DOHH2 (cell line): ENCODE data around the gene HADHA.
"Not testable (repeated sequence)": the region's sequence is repeated elsewhere in the genome, so short reads cannot be mapped to it uniquely, and the experiment has no call there.

Source experiments
- H3F3A ChIP-seq: fragments of 200-600 bp; sonication (generic), shearing (Covaris generic); 2 replicates; pipeline ENCODE4 v1.6.0; 2016; ENCODE audit warnings: antibody characterized with exemption, mild to moderate bottlenecking; ENCODE audit not compliant: control insufficient read depth, insufficient read depth
- H3K27ac ChIP-seq: fragments of 200-600 bp; sonication (generic); 2 replicates; pipeline ENCODE4 v1.5.1; 2014; ENCODE audit warnings: low read depth, mild to moderate bottlenecking, low read length, moderate library complexity
- H3K27me3 ChIP-seq: fragments of 200-600 bp; sonication (generic); 2 replicates; pipeline ENCODE4 v1.6.1; 2014; ENCODE audit warnings: mild to moderate bottlenecking, low read length, mixed read lengths; ENCODE audit not compliant: control insufficient read depth
- H3K36me3 ChIP-seq: fragments of 200-600 bp; sonication (generic); 2 replicates; pipeline ENCODE4 v1.6.1; 2014; ENCODE audit warnings: mild to moderate bottlenecking, low read length, moderate library complexity, mixed read lengths; ENCODE audit not compliant: control insufficient read depth
- H3K4me1 ChIP-seq: fragments of 200-600 bp; sonication (generic); 2 replicates; pipeline ENCODE4 v1.6.1; 2014; ENCODE audit warnings: mild to moderate bottlenecking, low read length, mixed read lengths; ENCODE audit not compliant: control insufficient read depth
- H3K4me2 ChIP-seq: fragments of 200-600 bp; sonication (generic); 2 replicates; pipeline ENCODE4 v1.6.0; 2014; ENCODE audit warnings: mild to moderate bottlenecking, low read length, moderate library complexity
- H3K4me3 ChIP-seq: fragments of 200-600 bp; sonication (generic); 2 replicates; pipeline ENCODE4 v1.5.1; 2014; ENCODE audit warnings: mild to moderate bottlenecking, low read length, mixed read lengths
- H3K79me2 ChIP-seq: fragments of 200-600 bp; sonication (generic); 2 replicates; pipeline ENCODE4 v1.6.1; 2014; ENCODE audit warnings: mild to moderate bottlenecking, low read length, mixed read lengths; ENCODE audit not compliant: control insufficient read depth
- H3K9me2 ChIP-seq: fragments of 200-600 bp; sonication (generic); replicated peaks from 2 replicates; pipeline ENCODE4 v1.6.1; 2014; ENCODE audit warnings: mild to moderate bottlenecking, low read length, mixed read lengths; ENCODE audit not compliant: control insufficient read depth
- H3K9me3 ChIP-seq: fragments of 200-600 bp; sonication (generic); 2 replicates; pipeline ENCODE4 v1.6.1; 2014; ENCODE audit warnings: antibody characterized with exemption, low read length, mixed read lengths; ENCODE audit not compliant: control insufficient read depth, insufficient read depth
- H4K20me1 ChIP-seq: fragments of 200-600 bp; sonication (generic); 2 replicates; pipeline ENCODE4 v1.6.0; 2014; ENCODE audit warnings: low read depth, mild to moderate bottlenecking, antibody characterized with exemption, low read length, moderate library complexity; ENCODE audit not compliant: control insufficient read depth, insufficient read depth
- CTCF ChIP-seq: fragments of 200-600 bp; sonication (generic); IDR thresholded peaks from one replicate; pipeline ENCODE4 v1.5.1; 2014; ENCODE audit warnings: antibody characterized with exemption, mild to moderate bottlenecking, low read depth, low read length; ENCODE audit not compliant: poor library complexity, severe bottlenecking
- EZH2phosphoT487 ChIP-seq: fragments of 200-600 bp; sonication (generic); IDR thresholded peaks from 2 replicates; pipeline ENCODE4 v1.6.1; 2017; ENCODE audit warnings: borderline replicate concordance, mild to moderate bottlenecking, antibody characterized with exemption, low read length, moderate library complexity, mixed read lengths

The HADHA gene

GRCh38 chr2:26169681-26170414, 74.6 kb downstream of the HADHA start:
- Histone ChIP-seq H3K9me2 (no peaks in the 10 kb centered on the region), H3K4me3 (no peak overlapping the region), H3K79me2 (no peaks in the 10 kb centered on the region), H3K9me3 (no peaks in the 10 kb centered on the region), H3F3A (no peaks in the 10 kb centered on the region), H3K36me3 (no peaks in the 10 kb centered on the region), H3K4me1 (no peaks in the 10 kb centered on the region; the same call in 1 of the 2 replicates), H3K27ac (no peak overlapping the region), H3K27me3 (peaks cover 20% of the 10 kb centered on the region), H3K4me2 (no peak overlapping the region), H4K20me1 (no peaks in the 10 kb centered on the region)
- TF ChIP-seq EZH2phosphoT487, result no peak
- no peak for TF ChIP-seq CTCF

GRCh38 chr2:26169226-26169625, 75.2 kb downstream of the HADHA start:
- peaks cover 16% of the 10 kb centered on the region for H3K27me3 ChIP-seq
- H3F3A ChIP-seq, result no peaks in the 10 kb centered on the region
- no peak overlapping the region for H3K4me3 ChIP-seq
- no peaks in the 10 kb centered on the region for H3K36me3 ChIP-seq
- no peaks in the 10 kb centered on the region for H3K9me2 ChIP-seq
- no peaks in the 10 kb centered on the region for H4K20me1 ChIP-seq
- TF ChIP-seq EZH2phosphoT487 (no peak), CTCF (no peak)
- no peaks in the 10 kb centered on the region for H3K79me2 ChIP-seq
- no peak overlapping the region for H3K4me2 ChIP-seq
- no peaks in the 10 kb centered on the region for H3K9me3 ChIP-seq
- H3K27ac ChIP-seq, result no peak overlapping the region
- no peaks in the 10 kb centered on the region; the same call in 1 of the 2 replicates for H3K4me1 ChIP-seq

GRCh38 chr2:26168785-26169184, 75.6 kb downstream of the HADHA start:
- no peaks in the 10 kb centered on the region for H3K36me3 ChIP-seq
- no peaks in the 10 kb centered on the region for H4K20me1 ChIP-seq
- peaks cover 13% of the 10 kb centered on the region for H3K27me3 ChIP-seq
- no peaks in the 10 kb centered on the region for H3F3A ChIP-seq
- no peaks in the 10 kb centered on the region for H3K9me3 ChIP-seq
- H3K4me1 ChIP-seq, result no peaks in the 10 kb centered on the region; the same call in 1 of the 2 replicates
- H3K9me2 ChIP-seq, result no peaks in the 10 kb centered on the region
- H3K79me2 ChIP-seq, result no peaks in the 10 kb centered on the region
- TF ChIP-seq EZH2phosphoT487 (no peak), CTCF (no peak)
- no peak overlapping the region for H3K4me3 ChIP-seq
- H3K27ac ChIP-seq, result no peak overlapping the region
- no peak overlapping the region for H3K4me2 ChIP-seq

- H3K9me3 ChIP-seq, H3K27ac ChIP-seq, H3F3A ChIP-seq, H3K36me3 ChIP-seq, H3K4me2 ChIP-seq, H3K27me3 ChIP-seq, H4K20me1 ChIP-seq, H3K4me3 ChIP-seq, H3K4me1 ChIP-seq, H3K79me2 ChIP-seq, H3K9me2 ChIP-seq: not testable (repeated sequence)
These were observed 77.9 kb downstream of the HADHA start for GRCh38 chr2:26166541-26166940.
